ENCODE measurements around the gene CCDC14. TPM values are rescaled to one million over a fixed set of nuclear protein-coding genes. Genes with fewer than 3 reads are reported as not detected.

The CCDC14 gene
- total and polyA plus RNA-seq, 7 donors = 3.6 to 43.8 (median 23.9) TPM

DNA sequence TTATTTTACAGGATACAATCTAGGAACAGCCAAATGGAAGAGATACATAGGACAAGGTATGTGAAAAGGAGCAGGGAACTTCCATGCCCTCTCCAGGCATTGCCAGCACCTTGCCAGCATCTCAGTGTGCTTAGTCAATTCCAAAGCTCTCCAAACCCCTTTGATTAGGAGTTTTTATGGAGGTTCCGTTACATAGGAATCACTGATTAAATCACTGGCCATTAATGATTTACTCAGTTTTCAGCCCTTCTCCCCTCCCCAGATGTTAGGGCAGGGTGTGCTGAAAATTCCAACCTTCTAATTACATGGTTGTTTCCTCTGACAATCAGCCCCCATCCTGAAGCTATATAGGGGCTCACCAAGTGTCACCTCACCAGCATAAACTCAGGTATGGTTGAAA is 88.4 kb downstream of the CCDC14 start:
- WGBS, 2 donors = 33 to 65% methylated on average over 1 of the region's 1 CpG
- no peak for TF ChIP-seq POLR2AphosphoS5 (IDR thresholded peaks at IDR 0.05)
- no peak for TF ChIP-seq POLR2A (IDR thresholded peaks at IDR 0.05)
- no peak for TF ChIP-seq EP300 (IDR thresholded peaks at IDR 0.05)
- TF ChIP-seq, protein P1, sequence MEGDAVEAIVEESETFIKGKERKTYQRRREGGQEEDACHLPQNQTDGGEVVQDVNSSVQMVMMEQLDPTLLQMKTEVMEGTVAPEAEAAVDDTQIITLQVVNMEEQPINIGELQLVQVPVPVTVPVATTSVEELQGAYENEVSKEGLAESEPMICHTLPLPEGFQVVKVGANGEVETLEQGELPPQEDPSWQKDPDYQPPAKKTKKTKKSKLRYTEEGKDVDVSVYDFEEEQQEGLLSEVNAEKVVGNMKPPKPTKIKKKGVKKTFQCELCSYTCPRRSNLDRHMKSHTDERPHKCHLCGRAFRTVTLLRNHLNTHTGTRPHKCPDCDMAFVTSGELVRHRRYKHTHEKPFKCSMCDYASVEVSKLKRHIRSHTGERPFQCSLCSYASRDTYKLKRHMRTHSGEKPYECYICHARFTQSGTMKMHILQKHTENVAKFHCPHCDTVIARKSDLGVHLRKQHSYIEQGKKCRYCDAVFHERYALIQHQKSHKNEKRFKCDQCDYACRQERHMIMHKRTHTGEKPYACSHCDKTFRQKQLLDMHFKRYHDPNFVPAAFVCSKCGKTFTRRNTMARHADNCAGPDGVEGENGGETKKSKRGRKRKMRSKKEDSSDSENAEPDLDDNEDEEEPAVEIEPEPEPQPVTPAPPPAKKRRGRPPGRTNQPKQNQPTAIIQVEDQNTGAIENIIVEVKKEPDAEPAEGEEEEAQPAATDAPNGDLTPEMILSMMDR (IDR thresholded peaks at IDR 0.05) = no peak

DNA sequence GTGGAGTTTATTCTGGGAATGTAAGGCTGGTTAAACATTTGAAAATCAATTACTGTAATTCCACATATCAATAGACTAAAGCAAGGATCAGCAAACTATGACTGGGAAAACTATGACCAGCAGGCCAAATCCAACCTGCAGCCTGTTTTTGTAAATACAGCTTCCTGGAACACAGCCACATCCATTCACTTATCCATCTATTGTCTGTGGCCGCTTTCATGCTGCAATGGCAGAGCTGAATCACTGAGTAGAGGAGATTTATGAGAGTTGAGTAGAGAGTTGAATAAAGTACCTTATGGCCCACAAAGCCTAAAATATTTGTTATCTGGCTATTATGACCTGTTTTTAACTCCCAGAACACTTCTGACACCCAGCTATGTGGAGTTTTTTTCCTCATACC is 89.1 kb downstream of the CCDC14 start:
- no peak overlapping the region for H3K4me3 ChIP-seq
- H3K27me3 ChIP-seq = no peaks in the 10 kb centered on the region
- no peaks in the 10 kb centered on the region for H3K36me3 ChIP-seq
- intact Hi-C loops (cut with DNase I) = no loop called here
- no peaks in the 10 kb centered on the region for H3K9me3 ChIP-seq
- TF ChIP-seq POLR2A (IDR thresholded peaks at IDR 0.05) = no peak
- TF ChIP-seq, protein P1 (IDR thresholded peaks at IDR 0.05) = no peak
- no peak for TF ChIP-seq EP300 (IDR thresholded peaks at IDR 0.05)
- no peak for TF ChIP-seq POLR2AphosphoS5 (IDR thresholded peaks at IDR 0.05)
- no peak overlapping the region for H3K27ac ChIP-seq
- 66 to 88% methylated on average over 1 of the region's 1 CpG for WGBS, 2 donors
- H3K4me1 ChIP-seq = no peaks in the 10 kb centered on the region
- no peak for DNase-seq

More for the DNA sequence above, 88.4 kb downstream of the CCDC14 start:
- Histone ChIP-seq H3K36me3 (no peaks in the 10 kb centered on the region), H3K27ac (no peak overlapping the region), H3K4me1 (no peaks in the 10 kb centered on the region), H3K27me3 (no peaks in the 10 kb centered on the region), H3K9me3 (no peaks in the 10 kb centered on the region), H3K4me3 (no peak overlapping the region)
- DNase-seq = no peak
- intact Hi-C loops (cut with DNase I) = no loop called here

DNA sequence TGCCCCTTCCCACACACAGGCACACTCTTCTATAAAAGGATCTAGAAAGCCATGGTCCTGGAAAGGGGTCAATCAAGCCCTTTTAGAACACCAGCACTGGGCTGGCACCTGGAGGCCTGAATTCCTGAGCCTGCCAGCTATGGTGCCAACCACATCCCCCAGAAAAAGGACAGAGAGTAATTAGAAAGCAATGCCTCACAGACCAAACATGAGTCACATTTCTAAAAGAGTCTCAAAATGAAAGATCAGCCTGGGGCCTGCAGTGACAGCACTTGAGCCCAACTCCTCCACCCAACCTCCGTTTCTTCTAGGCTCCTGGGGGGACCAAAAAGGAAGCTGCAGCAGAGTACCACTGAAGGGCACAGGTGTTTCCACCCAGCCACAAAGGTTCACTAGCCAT is 91.0 kb downstream of the CCDC14 start:
- DNase-seq = no peak
- Histone ChIP-seq H3K36me3 (no peaks in the 10 kb centered on the region), H3K4me1 (no peaks in the 10 kb centered on the region), H3K27me3 (no peaks in the 10 kb centered on the region), H3K4me3 (no peak overlapping the region), H3K9me3 (no peaks in the 10 kb centered on the region), H3K27ac (no peak overlapping the region)
- no peak for TF ChIP-seq POLR2AphosphoS5 (IDR thresholded peaks at IDR 0.05)
- no peak for TF ChIP-seq POLR2A (IDR thresholded peaks at IDR 0.05)
- TF ChIP-seq EP300 (IDR thresholded peaks at IDR 0.05) = no peak
- TF ChIP-seq, protein P1 (IDR thresholded peaks at IDR 0.05) = no peak
- 70 to 90% methylated on average over 1 of the region's 1 CpG for WGBS, 2 donors
- intact Hi-C loops (cut with DNase I) = no loop called here

DNA sequence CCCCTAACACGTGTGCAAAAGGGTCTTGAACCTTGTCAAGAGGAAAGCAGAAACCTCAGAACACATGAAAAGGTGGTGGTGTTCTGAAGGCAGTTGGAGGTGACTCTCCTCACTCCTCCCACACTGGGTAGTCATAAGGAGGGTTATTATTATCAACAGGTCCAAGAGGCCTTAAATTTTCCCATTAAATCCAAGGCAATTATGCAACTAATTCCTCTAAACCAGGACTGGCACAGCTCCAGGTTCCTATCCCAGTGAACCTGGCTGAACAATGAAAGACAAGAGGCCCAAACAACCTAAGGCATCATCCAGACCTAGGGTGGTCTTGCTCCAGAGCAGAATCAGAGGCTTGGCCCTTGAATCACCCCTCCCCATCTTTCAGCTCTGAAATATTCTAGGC is 91.9 kb downstream of the CCDC14 start:
- intact Hi-C loops (cut with DNase I) = no loop called here
- WGBS, 2 donors = 63 to 89% methylated on average over 1 of the region's 1 CpG

DNA sequence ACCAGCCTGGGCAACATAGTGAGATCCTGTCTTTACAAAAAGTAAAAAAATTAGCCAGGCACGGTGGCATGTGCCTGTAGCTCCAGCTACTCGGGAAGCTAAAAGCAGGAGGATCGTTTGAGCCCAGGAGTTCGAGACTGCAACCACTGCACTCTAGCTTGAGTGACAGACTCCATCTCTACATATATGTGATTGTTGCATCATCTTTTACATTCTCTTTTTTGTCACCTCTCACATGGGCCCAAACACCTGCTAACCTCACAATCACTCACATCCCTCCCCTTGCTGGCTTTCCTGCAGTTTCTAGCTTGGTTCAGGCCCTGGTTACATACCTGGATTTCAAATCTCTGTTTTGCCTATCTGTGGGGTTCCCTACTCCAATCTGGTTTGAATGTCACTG is 96.3 kb downstream of the CCDC14 start:
- Histone ChIP-seq H3K4me1 (no peaks in the 10 kb centered on the region), H3K36me3 (no peaks in the 10 kb centered on the region), H3K27me3 (no peaks in the 10 kb centered on the region), H3K4me3 (no peak overlapping the region), H3K27ac (no peak overlapping the region), H3K9me3 (no peaks in the 10 kb centered on the region)
- intact Hi-C loops (cut with DNase I) = no loop called here
- TF ChIP-seq EP300 (IDR thresholded peaks at IDR 0.05) = no peak
- TF ChIP-seq POLR2A (IDR thresholded peaks at IDR 0.05) = no peak
- TF ChIP-seq, protein P1 (IDR thresholded peaks at IDR 0.05) = no peak
- no peak for TF ChIP-seq POLR2AphosphoS5 (IDR thresholded peaks at IDR 0.05)
- no peak for DNase-seq
- 93 to 95% methylated on average over 4 of the region's 4 CpGs for WGBS, 2 donors

More for the DNA sequence above, 91.9 kb downstream of the CCDC14 start:
- DNase-seq = no peak
- H3K27ac ChIP-seq = no peak overlapping the region
- no peak overlapping the region for H3K4me3 ChIP-seq
- no peak for TF ChIP-seq POLR2A (IDR thresholded peaks at IDR 0.05)
- no peak for TF ChIP-seq POLR2AphosphoS5 (IDR thresholded peaks at IDR 0.05)
- H3K4me1 ChIP-seq = no peaks in the 10 kb centered on the region
- H3K27me3 ChIP-seq = no peaks in the 10 kb centered on the region
- no peaks in the 10 kb centered on the region for H3K9me3 ChIP-seq
- no peaks in the 10 kb centered on the region for H3K36me3 ChIP-seq

Other genes starting within 250 kb of the CCDC14 start
- 1,000 to 10,000 TPM; 1,169 to 2,153 (median 1,962) TPM for gene MYLK, start 76.9 kb downstream of the CCDC14 start, total RNA-seq
- 100 to 1,000 TPM in 1 of 3 donors, 10 to 100 TPM in 2; 21.5 to 155 (median 34.2) TPM for gene MYLK, start 76.9 kb downstream of the CCDC14 start, polyA plus RNA-seq
- not detected for gene ROPN1, start 30.9 kb upstream of the CCDC14 start, total RNA-seq
- 1 to 10 TPM in 2 of 3 donors, under 1 TPM in 1; 0.44 to 1.8 (median 1.2) TPM for gene ROPN1, start 30.9 kb upstream of the CCDC14 start, polyA plus RNA-seq
- gene KALRN, start 72.1 kb upstream of the CCDC14 start, total RNA-seq = 10 to 100 TPM; 11.4 to 41.5 (median 18.6) TPM
- 10 to 100 TPM; 20.8 to 42.6 (median 31.4) TPM for gene KALRN, start 72.1 kb upstream of the CCDC14 start, polyA plus RNA-seq